Fibroblast of mammary gland (primary cell): ENCODE measurements around the gene FGD5.

Experiments
- DNase-seq: peaks from one replicate; pipeline ENCODE4 v3.0.0-alpha.2; 2010; ENCODE audit warnings: low read depth
- H3K4me3 ChIP-seq: 2 replicates; pipeline ENCODE4 v1.5.1; 2011; ENCODE audit warnings: low read depth, mild to moderate bottlenecking, low read length, moderate library complexity; ENCODE audit not compliant: control insufficient read depth
- TF ChIP-seq, protein P1 (sequence below): conservative IDR thresholded peaks from 2 replicates; pipeline ENCODE4 v1.5.1; 2011; ENCODE audit warnings: low read depth, low read length, inconsistent platforms; ENCODE audit not compliant: control insufficient read depth, insufficient read depth

FGD5 gene, protein sequence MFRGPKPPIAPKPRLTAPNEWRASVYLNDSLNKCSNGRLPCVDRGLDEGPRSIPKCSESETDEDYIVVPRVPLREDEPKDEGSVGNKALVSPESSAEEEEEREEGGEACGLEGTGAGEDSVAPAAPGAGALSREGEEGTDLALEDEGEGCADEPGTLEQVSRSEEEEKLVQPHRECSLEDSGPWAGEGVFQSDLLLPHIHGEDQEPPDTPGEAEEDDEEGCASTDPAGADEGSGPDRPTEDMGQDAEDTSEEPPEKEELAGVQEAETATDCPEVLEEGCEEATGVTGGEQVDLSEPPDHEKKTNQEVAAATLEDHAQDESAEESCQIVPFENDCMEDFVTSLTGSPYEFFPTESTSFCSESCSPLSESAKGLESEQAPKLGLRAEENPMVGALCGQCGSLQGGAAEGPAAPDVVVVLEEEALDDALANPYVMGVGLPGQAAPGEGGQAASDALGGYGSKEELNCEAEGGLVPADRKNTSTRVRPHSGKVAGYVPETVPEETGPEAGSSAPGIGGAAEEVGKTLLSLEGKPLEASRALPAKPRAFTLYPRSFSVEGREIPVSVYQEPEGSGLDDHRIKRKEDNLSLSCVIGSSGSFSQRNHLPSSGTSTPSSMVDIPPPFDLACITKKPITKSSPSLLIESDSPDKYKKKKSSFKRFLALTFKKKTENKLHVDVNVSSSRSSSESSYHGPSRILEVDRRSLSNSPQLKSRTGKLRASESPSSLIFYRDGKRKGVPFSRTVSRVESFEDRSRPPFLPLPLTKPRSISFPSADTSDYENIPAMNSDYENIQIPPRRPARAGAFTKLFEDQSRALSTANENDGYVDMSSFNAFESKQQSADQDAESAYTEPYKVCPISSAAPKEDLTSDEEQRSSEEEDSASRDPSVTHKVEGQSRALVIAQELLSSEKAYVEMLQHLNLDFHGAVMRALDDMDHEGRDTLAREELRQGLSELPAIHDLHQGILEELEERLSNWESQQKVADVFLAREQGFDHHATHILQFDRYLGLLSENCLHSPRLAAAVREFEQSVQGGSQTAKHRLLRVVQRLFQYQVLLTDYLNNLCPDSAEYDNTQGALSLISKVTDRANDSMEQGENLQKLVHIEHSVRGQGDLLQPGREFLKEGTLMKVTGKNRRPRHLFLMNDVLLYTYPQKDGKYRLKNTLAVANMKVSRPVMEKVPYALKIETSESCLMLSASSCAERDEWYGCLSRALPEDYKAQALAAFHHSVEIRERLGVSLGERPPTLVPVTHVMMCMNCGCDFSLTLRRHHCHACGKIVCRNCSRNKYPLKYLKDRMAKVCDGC (N-terminal part only)

GRCh38 chr3:14818804-14819500 is at the start of gene FGD5:
Gene FGD5 (plus strand): TSS chr3:14818962. CDS start chr3:14819072, 110 bp downstream.
- DNase-seq, result no peak
- TF ChIP-seq, protein P1, sequence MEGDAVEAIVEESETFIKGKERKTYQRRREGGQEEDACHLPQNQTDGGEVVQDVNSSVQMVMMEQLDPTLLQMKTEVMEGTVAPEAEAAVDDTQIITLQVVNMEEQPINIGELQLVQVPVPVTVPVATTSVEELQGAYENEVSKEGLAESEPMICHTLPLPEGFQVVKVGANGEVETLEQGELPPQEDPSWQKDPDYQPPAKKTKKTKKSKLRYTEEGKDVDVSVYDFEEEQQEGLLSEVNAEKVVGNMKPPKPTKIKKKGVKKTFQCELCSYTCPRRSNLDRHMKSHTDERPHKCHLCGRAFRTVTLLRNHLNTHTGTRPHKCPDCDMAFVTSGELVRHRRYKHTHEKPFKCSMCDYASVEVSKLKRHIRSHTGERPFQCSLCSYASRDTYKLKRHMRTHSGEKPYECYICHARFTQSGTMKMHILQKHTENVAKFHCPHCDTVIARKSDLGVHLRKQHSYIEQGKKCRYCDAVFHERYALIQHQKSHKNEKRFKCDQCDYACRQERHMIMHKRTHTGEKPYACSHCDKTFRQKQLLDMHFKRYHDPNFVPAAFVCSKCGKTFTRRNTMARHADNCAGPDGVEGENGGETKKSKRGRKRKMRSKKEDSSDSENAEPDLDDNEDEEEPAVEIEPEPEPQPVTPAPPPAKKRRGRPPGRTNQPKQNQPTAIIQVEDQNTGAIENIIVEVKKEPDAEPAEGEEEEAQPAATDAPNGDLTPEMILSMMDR, result no peak

GRCh38 chr3:14769544-14770325 is 49.0 kb upstream of the FGD5 start:
- H3K4me3 ChIP-seq, result no peak overlapping the region
- TF ChIP-seq, protein P1, result no peak
- DNase-seq, result no peak

More at GRCh38 chr3:14818804-14819500, at the start of gene FGD5:
- H3K4me3 ChIP-seq, result no peak within 1 kb of the TSS

- no peak overlapping the region for H3K4me3 ChIP-seq
- TF ChIP-seq, protein P1, result no peak
- DNase-seq, result no peak
These were observed 48.2 kb upstream of the FGD5 start for GRCh38 chr3:14770591-14770990.

DNA sequence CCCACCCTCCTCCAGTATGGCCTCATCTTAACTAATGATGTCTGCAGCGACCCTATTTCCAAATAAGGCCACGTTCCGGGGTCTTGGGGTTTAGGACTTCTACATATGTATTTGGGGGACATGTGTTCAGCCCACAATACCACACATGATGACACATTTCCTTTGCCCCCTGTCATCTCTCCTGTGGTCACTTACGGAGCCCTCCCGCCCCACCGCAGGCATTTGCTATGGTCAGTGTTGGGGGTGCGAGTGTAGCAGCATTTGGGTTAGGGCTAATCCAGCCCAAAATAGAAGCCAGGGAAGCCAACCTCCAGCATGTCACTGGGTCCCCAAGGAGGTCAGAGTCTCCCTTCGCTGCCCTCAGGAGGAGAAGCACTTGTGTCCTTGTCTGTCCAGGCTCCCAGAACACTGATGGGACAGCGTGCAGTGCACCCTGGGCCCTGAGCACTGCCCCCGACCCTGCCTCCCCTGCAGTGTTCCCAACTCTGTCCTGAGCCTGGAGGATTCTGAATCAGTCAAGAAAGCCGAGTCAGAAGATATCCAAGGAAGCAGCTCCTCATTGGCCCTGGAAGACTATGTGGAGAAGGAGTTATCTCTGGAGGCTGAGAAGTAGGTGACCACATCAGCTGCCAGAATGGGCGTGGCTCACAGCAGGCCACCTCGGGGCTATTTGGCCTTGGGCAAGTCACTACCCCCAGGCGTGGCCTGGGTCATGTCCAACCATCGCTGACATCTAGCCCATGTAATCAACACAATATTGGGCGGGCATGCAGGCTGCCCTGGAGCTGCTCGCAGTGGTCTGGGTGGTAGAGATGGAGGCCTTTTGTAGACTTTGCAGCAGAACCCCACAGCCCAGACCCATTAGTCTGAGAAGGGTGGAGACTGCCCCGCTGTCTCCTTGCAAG is 46.9 kb upstream of the FGD5 start:
- TF ChIP-seq, protein P1, result no peak
- H3K4me3 ChIP-seq, result no peak overlapping the region
- DNase-seq, result no peak

DNA sequence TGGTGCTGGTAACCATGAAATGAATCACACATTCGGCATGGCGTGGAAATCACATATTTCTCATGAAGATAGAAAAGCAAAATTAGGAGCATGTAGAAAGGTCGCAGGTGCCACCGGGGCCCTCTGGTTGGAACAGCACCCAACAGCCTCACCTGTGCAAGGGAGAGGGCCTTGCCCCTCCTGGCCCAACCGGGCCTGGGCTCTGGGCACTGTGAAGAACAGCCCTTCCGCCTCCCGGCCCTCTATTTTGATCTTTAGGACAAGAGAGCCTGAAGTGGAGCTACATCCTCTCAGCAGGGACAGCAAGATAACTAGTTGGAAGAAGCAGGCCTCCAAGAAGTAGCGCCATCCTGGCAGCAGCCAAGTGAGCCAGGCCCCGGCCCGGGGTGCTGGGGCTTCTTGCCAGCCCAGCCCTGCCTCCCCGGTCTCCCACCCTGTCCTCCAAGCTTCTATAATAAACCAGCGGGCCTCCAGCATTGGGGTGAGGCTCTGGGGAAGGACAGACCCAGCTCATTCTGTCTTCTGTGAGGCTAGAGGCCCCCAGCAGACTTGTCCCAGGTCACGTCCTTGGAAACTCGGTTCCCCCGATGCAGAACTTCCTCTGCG is 46.1 kb upstream of the FGD5 start:
- TF ChIP-seq, protein P1, result no peak
- no peak overlapping the region for H3K4me3 ChIP-seq
- DNase-seq, result no peak
